GM12875 (cell line): ENCODE measurements around the gene PKN2.

ENCODE experiments used
- H3K4me3 ChIP-seq: one replicate; pipeline ENCODE4 v1.5.1; 2011; ENCODE audit warnings: low read depth, low read length, control low read depth
- TF ChIP-seq, protein P1 (sequence below): IDR thresholded peaks from 2 replicates; pipeline ENCODE4 v1.5.1; 2011; ENCODE audit warnings: low read depth, mild to moderate bottlenecking, control low read depth, inconsistent platforms, low read length, moderate library complexity, borderline replicate concordance; ENCODE audit not compliant: insufficient read depth

PKN2 gene

DNA sequence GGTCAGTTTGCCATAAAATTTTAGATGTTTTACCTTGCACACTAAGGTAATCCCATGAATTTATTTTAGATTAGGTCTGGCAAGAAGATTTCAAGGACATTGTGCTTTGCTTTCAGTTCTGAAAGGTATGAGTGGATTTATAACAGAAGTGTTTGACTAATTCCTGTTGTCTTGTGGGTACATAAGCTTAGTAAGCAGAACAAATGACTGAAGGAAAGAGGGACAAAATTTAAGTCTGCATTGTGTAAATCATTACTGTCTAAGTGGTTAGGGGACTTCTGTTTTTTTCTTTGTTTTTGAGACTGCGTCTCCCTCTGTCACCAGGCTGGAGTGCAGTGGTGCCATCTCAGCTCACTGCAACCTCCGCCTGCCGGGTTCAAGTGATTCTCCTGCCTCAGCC lies 60.1 kb downstream of the PKN2 start:
- no peak overlapping the region for H3K4me3 ChIP-seq
- TF ChIP-seq, protein P1, sequence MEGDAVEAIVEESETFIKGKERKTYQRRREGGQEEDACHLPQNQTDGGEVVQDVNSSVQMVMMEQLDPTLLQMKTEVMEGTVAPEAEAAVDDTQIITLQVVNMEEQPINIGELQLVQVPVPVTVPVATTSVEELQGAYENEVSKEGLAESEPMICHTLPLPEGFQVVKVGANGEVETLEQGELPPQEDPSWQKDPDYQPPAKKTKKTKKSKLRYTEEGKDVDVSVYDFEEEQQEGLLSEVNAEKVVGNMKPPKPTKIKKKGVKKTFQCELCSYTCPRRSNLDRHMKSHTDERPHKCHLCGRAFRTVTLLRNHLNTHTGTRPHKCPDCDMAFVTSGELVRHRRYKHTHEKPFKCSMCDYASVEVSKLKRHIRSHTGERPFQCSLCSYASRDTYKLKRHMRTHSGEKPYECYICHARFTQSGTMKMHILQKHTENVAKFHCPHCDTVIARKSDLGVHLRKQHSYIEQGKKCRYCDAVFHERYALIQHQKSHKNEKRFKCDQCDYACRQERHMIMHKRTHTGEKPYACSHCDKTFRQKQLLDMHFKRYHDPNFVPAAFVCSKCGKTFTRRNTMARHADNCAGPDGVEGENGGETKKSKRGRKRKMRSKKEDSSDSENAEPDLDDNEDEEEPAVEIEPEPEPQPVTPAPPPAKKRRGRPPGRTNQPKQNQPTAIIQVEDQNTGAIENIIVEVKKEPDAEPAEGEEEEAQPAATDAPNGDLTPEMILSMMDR, result no peak

- TF ChIP-seq, protein P1, result no peak
- no peak overlapping the region for H3K4me3 ChIP-seq
These were observed 62.8 kb downstream of the PKN2 start for GRCh38 chr1:88746916-88747315.

- H3K4me3 ChIP-seq, result no peak overlapping the region
- TF ChIP-seq, protein P1, result no peak
These were observed 67.6 kb downstream of the PKN2 start for GRCh38 chr1:88751714-88752113.

GRCh38 chr1:88753506-88753905 lies 69.4 kb downstream of the PKN2 start:
- H3K4me3 ChIP-seq, result no peak overlapping the region
- TF ChIP-seq, protein P1, result no peak

DNA sequence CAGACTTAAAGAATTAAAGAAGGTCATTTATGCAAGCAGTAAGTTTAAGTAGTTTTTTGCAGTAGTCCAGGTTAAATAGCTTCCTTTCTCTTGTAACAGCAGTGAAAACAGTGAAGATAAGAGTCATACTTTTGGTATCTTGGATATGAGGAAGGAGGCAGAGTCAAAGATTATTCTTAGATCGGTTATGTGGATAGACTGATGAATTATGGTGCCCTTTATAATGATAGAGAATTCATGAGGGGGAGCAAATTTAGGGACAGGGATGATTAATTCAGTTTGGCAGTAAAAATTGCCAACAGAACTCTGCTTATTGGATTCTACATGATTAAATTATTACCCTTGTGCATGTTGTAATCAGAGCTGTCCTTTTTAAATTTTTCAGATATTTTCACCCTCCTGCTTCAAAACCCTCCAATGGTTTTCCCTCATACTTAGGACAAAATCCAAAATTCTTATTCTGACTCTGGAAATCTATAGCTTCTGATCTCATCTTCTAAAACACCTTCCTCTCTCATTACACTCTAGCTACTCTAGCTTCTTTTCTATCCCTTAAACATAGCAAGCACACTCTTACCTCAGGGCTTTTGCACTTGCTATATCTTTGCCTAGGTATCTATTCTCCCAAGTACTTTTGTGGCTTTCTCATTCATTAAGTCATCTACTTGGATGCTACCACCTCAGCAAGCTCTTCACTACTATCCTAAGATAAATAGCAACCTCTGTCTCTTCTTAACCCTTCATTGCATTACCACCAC lies 79.8 kb downstream of the PKN2 start:
- TF ChIP-seq, protein P1, result no peak
- H3K4me3 ChIP-seq, result no peak overlapping the region

GRCh38 chr1:88768187-88768586 lies 84.1 kb downstream of the PKN2 start:
- TF ChIP-seq, protein P1, result no peak
- H3K4me3 ChIP-seq, result no peak overlapping the region

- TF ChIP-seq, protein P1, result no peak
These were observed 84.7 kb downstream of the PKN2 start for GRCh38 chr1:88768816-88769215.

More at GRCh38 chr1:88768816-88769215, 84.7 kb downstream of the PKN2 start:
- no peak overlapping the region for H3K4me3 ChIP-seq
